ENCODE results near the gene PLAGL1.

- TF ChIP-seq EZH2 (IDR thresholded peaks at IDR 0.05; ENCODE audit: borderline replicate concordance) (no peak), CTCF (IDR thresholded peaks at IDR 0.05; ENCODE audit: poor library complexity) (no peak)
These were observed 1.2 kb downstream of the PLAGL1 start for GRCh38 chr6:144006736-144007477.

Data from hepatocyte (in vitro differentiated cells).